ENCODE measurements around the gene NT5DC1. TPM values are rescaled to one million over a fixed set of nuclear protein-coding genes. Genes with fewer than 3 reads are reported as not detected.

The NT5DC1 gene
- total RNA-seq, 2 experiments from 2014 or later: 29.5 to 32.9 TPM

- no peak overlapping the region for H3K27ac Mint-ChIP-seq
- no peaks in the 10 kb centered on the region for H3K27me3 Mint-ChIP-seq (ENCODE audit: low read depth)
These were observed 69.9 kb downstream of the NT5DC1 start for GRCh38 chr6:116170358-116171057.

GRCh38 chr6:116173928-116174327 is 73.3 kb downstream of the NT5DC1 start:
- no peak for ATAC-seq
- Mint-ChIP-seq H3K4me3 (no peak overlapping the region), H3K36me3 (ENCODE audit: low read depth) (peaks cover 10% of the 10 kb centered on the region), H3K4me1 (ENCODE audit: low read depth) (no peaks in the 10 kb centered on the region), H3K27me3 (ENCODE audit: low read depth) (no peaks in the 10 kb centered on the region), H3K27ac (no peak overlapping the region), H3K9me3 (ENCODE audit: insufficient read depth) (peaks cover 11% of the 10 kb centered on the region)
- DNase-seq: no peak
- ChIA-PET CTCF (interaction anchor here (0.7 to 1.2 kb wide), 2 partner anchors 12 to 90 kb away, joined by 3 read pairs; no protein-coding TSS in a partner anchor), POLR2A (no interaction called here)

More at GRCh38 chr6:116170358-116171057, 69.9 kb downstream of the NT5DC1 start:
- H3K4me3 Mint-ChIP-seq: no peak overlapping the region
- peaks cover 8% of the 10 kb centered on the region for H3K36me3 Mint-ChIP-seq (ENCODE audit: low read depth)
- ATAC-seq: no peak
- CTCF ChIA-PET: interaction anchor here (0.7 kb wide), 1 partner anchor 1670 kb away, joined by 4 read pairs; no protein-coding TSS in a partner anchor
- H3K4me1 Mint-ChIP-seq (ENCODE audit: low read depth): no peaks in the 10 kb centered on the region
- H3K9me3 Mint-ChIP-seq (ENCODE audit: insufficient read depth): peaks cover 16% of the 10 kb centered on the region
- DNase-seq: no peak
- POLR2A ChIA-PET: no interaction called here

GRCh38 chr6:116175344-116175743 is 74.7 kb downstream of the NT5DC1 start:
- CTCF ChIA-PET: no interaction called here
- no peak overlapping the region for H3K4me3 Mint-ChIP-seq
- no peak for ATAC-seq
- peaks cover 11% of the 10 kb centered on the region for H3K9me3 Mint-ChIP-seq (ENCODE audit: insufficient read depth)
- no peak for DNase-seq
- POLR2A ChIA-PET: no interaction called here
- no peak overlapping the region for H3K27ac Mint-ChIP-seq
- H3K36me3 Mint-ChIP-seq (ENCODE audit: low read depth): peaks cover 10% of the 10 kb centered on the region
- H3K4me1 Mint-ChIP-seq (ENCODE audit: low read depth): no peaks in the 10 kb centered on the region
- no peaks in the 10 kb centered on the region for H3K27me3 Mint-ChIP-seq (ENCODE audit: low read depth)

- Mint-ChIP-seq H3K36me3 (ENCODE audit: low read depth) (peaks cover 10% of the 10 kb centered on the region), H3K27me3 (ENCODE audit: low read depth) (no peaks in the 10 kb centered on the region), H3K4me3 (no peak overlapping the region), H3K9me3 (ENCODE audit: insufficient read depth) (peaks cover 11% of the 10 kb centered on the region), H3K27ac (no peak overlapping the region), H3K4me1 (ENCODE audit: low read depth) (no peaks in the 10 kb centered on the region)
- ChIA-PET CTCF (no interaction called here), POLR2A (no interaction called here)
- no peak for DNase-seq
- no peak for ATAC-seq
These were observed 75.9 kb downstream of the NT5DC1 start for GRCh38 chr6:116176596-116176995.

GRCh38 chr6:116180375-116180774 is 79.7 kb downstream of the NT5DC1 start:
- ATAC-seq (no peak), DNase-seq (no peak)
- no peaks in the 10 kb centered on the region for H3K27me3 Mint-ChIP-seq (ENCODE audit: low read depth)
- H3K36me3 Mint-ChIP-seq (ENCODE audit: low read depth): peaks cover 4% of the 10 kb centered on the region
- peaks cover 6% of the 10 kb centered on the region for H3K9me3 Mint-ChIP-seq (ENCODE audit: insufficient read depth)
- H3K4me1 Mint-ChIP-seq (ENCODE audit: low read depth): no peaks in the 10 kb centered on the region
- H3K27ac Mint-ChIP-seq: no peak overlapping the region
- H3K4me3 Mint-ChIP-seq: no peak overlapping the region
- ChIA-PET POLR2A (no interaction called here), CTCF (no interaction called here)

- H3K36me3 Mint-ChIP-seq (ENCODE audit: low read depth): peaks cover 2% of the 10 kb centered on the region
- H3K9me3 Mint-ChIP-seq (ENCODE audit: insufficient read depth): peaks cover 3% of the 10 kb centered on the region
- H3K4me3 Mint-ChIP-seq: no peak overlapping the region
- no peak overlapping the region for H3K27ac Mint-ChIP-seq
- no peak for DNase-seq
- no peaks in the 10 kb centered on the region for H3K27me3 Mint-ChIP-seq (ENCODE audit: low read depth)
- CTCF ChIA-PET: no interaction called here
- H3K4me1 Mint-ChIP-seq (ENCODE audit: low read depth): no peaks in the 10 kb centered on the region
- ATAC-seq: no peak
- POLR2A ChIA-PET: no interaction called here
These were observed 88.8 kb downstream of the NT5DC1 start for GRCh38 chr6:116189472-116189871.

GRCh38 chr6:116190550-116190949 is 89.9 kb downstream of the NT5DC1 start:
- ATAC-seq (no peak), DNase-seq (no peak)
- ChIA-PET POLR2A (no interaction called here), CTCF (no interaction called here)
- peaks cover 2% of the 10 kb centered on the region for H3K36me3 Mint-ChIP-seq (ENCODE audit: low read depth)
- H3K9me3 Mint-ChIP-seq (ENCODE audit: insufficient read depth): peaks cover 3% of the 10 kb centered on the region
- no peak overlapping the region for H3K4me3 Mint-ChIP-seq
- no peak overlapping the region for H3K27ac Mint-ChIP-seq
- H3K4me1 Mint-ChIP-seq (ENCODE audit: low read depth): no peaks in the 10 kb centered on the region
- H3K27me3 Mint-ChIP-seq (ENCODE audit: low read depth): no peaks in the 10 kb centered on the region

GRCh38 chr6:116191881-116192280 is 91.2 kb downstream of the NT5DC1 start:
- H3K9me3 Mint-ChIP-seq (ENCODE audit: insufficient read depth): no peaks in the 10 kb centered on the region
- no peaks in the 10 kb centered on the region for H3K36me3 Mint-ChIP-seq (ENCODE audit: low read depth)
- H3K27me3 Mint-ChIP-seq (ENCODE audit: low read depth): no peaks in the 10 kb centered on the region
- no peak for DNase-seq
- no peak overlapping the region for H3K27ac Mint-ChIP-seq
- H3K4me1 Mint-ChIP-seq (ENCODE audit: low read depth): no peaks in the 10 kb centered on the region
- no peak overlapping the region for H3K4me3 Mint-ChIP-seq
- ATAC-seq: no peak
- CTCF ChIA-PET: no interaction called here
- POLR2A ChIA-PET: no interaction called here

GRCh38 chr6:116192786-116193185 is 92.1 kb downstream of the NT5DC1 start:
- Mint-ChIP-seq H3K4me3 (no peak overlapping the region), H3K27me3 (ENCODE audit: low read depth) (no peaks in the 10 kb centered on the region), H3K4me1 (ENCODE audit: low read depth) (no peaks in the 10 kb centered on the region), H3K36me3 (ENCODE audit: low read depth) (no peaks in the 10 kb centered on the region), H3K9me3 (ENCODE audit: insufficient read depth) (no peaks in the 10 kb centered on the region), H3K27ac (no peak overlapping the region)
- ChIA-PET CTCF (no interaction called here), POLR2A (no interaction called here)
- ATAC-seq: no peak
- DNase-seq: no peak

- Mint-ChIP-seq H3K9me3 (ENCODE audit: insufficient read depth) (no peaks in the 10 kb centered on the region), H3K27me3 (ENCODE audit: low read depth) (no peaks in the 10 kb centered on the region), H3K27ac (no peak overlapping the region), H3K4me1 (ENCODE audit: low read depth) (no peaks in the 10 kb centered on the region), H3K36me3 (ENCODE audit: low read depth) (no peaks in the 10 kb centered on the region), H3K4me3 (no peak overlapping the region)
- POLR2A ChIA-PET: no interaction called here
- CTCF ChIA-PET: no interaction called here
- no peak for ATAC-seq
- DNase-seq: no peak
These were observed 96.2 kb downstream of the NT5DC1 start for GRCh38 chr6:116196841-116197240.

- no peak for DNase-seq
- no peaks in the 10 kb centered on the region for H3K9me3 Mint-ChIP-seq (ENCODE audit: insufficient read depth)
- no peak overlapping the region for H3K4me3 Mint-ChIP-seq
- no peak overlapping the region for H3K27ac Mint-ChIP-seq
- no peaks in the 10 kb centered on the region for H3K4me1 Mint-ChIP-seq (ENCODE audit: low read depth)
- H3K27me3 Mint-ChIP-seq (ENCODE audit: low read depth): no peaks in the 10 kb centered on the region
- H3K36me3 Mint-ChIP-seq (ENCODE audit: low read depth): no peaks in the 10 kb centered on the region
- CTCF ChIA-PET: no interaction called here
- POLR2A ChIA-PET: no interaction called here
- no peak for ATAC-seq
These were observed 100.1 kb downstream of the NT5DC1 start for GRCh38 chr6:116200619-116201249.

GRCh38 chr6:116201538-116201937 is 100.9 kb downstream of the NT5DC1 start:
- no peaks in the 10 kb centered on the region for H3K4me1 Mint-ChIP-seq (ENCODE audit: low read depth)
- H3K9me3 Mint-ChIP-seq (ENCODE audit: insufficient read depth): no peaks in the 10 kb centered on the region
- CTCF ChIA-PET: no interaction called here
- POLR2A ChIA-PET: no interaction called here
- no peaks in the 10 kb centered on the region for H3K27me3 Mint-ChIP-seq (ENCODE audit: low read depth)
- ATAC-seq (no peak), DNase-seq (no peak)
- no peak overlapping the region for H3K4me3 Mint-ChIP-seq
- no peaks in the 10 kb centered on the region for H3K36me3 Mint-ChIP-seq (ENCODE audit: low read depth)
- no peak overlapping the region for H3K27ac Mint-ChIP-seq

Measured in activated CD8-positive, alpha-beta T cell treated with anti-CD3 and anti-CD28 coated beads, Interleukin-2, amount 10 ng/mL, durations not matched to agents 7 days and 5 days (primary cell).